Activated CD4-positive, CD25-positive, alpha-beta regulatory T cell treated with anti-CD3 and anti-CD28 coated beads, Interleukin-2, amount 50 U/mL, for 24 hours (primary cell): Measurements from ENCODE around the gene SFT2D1.

Experiments
- ATAC-seq, 2 donors: fragments of 150-1000 bp; cut with Tn5 transposase; one replicate each; pipeline ENCODE4 v1.10.0; 2021; ENCODE audit warnings: mild to moderate bottlenecking in 1 of 2, moderate library complexity in 1 of 2

The SFT2D1 gene

DNA sequence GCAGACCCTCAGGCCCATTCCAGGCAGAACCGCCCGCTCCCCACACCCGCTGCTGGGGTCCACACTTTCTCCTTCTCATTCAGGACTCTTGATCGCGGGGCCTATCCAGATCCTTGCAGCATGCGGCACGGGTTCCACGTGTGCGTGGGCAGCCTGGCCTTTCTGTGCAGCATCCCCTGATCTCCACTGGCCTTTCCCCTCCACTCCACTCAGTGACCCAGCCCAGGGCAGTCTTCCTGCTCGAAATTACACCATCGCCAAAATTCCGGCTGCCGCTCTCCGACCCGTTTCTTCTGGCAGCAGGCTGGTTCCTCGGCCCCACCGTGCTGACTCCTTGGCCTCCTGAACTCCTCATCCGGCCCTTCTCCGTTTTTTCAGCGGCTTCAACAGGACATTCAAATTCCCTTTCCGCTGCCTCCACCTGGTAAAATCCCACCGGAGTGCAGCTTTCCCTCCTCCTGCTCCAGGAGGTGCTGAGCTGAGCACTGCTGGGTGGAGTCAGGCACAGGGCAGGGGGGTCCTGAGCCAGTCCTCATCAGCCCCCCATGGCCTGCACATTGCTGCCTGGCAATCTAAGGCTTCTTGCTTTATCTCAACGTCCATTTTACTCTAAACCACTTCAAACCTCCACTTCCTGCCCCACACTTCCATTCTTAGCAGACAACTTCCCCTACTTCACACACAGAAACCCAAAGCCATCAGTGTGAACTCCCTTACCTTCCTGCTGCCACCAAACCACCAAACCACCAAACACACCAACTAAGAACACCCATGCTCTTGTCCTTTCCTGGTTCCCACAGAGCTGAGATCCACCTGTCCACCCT, 9.0 kb downstream of the SFT2D1 start:
- peak; percentile 29 to 44 for ATAC-seq

DNA sequence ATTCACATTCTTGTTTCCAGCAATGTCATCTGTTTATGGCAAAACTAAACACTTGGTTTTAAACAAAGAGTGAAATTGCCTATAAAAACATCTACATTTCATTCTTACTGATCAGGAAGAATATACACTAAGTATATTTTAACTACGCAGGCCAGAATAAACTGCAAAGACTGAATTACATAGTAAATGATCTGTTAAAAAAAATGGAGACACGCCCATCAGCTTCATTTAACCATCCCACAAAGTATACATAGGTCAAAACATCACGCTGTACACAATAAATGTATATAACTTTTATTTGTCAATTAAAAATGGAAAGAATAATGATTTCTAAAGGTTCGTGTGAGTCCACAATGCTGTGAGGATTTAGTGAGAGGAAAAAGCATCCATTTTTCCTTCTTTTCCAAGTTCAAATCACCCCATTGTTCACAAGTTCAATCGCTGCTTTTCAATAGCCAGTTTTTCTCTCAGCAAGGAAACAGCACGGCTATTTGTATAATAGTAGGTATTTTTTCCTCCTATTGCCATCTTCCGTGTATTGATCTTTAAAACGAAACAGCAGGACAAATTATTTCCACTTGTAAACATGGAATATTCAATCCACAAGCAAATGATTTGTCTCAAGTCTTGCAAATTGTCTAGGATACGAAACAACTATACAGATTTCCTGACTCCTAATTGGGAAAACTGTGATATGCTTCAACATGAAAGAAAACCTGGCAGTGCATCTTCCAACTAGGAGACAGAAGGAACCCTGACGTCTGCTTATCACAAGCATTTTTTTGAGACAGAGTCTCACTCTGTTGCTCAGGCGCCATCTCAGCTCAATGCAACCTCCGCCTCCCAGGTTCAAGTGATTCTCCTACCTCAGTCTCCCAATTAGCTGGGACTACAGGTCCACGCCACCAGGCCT, 10.6 kb downstream of the SFT2D1 start:
- ATAC-seq = no peak

DNA sequence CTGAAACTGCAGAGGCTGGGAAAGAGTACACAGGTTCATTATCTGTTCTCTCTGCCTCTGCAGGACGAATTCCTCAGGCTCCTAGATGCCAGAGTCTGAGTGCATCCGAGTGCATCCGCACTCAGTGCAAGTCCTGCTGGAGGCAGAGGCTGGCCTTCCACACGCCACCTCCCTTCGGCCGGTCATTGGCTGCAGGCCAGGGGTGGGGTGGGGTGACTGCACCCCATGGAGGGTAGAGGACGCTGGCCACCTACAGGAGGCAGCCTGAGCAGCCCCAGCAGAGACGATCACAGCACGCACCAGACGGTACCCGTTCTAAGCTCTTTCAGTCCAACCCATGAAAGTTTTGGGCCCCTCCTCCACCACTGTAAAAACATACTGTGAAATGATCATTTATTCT, 11.7 kb downstream of the SFT2D1 start:
- no peak for ATAC-seq

DNA sequence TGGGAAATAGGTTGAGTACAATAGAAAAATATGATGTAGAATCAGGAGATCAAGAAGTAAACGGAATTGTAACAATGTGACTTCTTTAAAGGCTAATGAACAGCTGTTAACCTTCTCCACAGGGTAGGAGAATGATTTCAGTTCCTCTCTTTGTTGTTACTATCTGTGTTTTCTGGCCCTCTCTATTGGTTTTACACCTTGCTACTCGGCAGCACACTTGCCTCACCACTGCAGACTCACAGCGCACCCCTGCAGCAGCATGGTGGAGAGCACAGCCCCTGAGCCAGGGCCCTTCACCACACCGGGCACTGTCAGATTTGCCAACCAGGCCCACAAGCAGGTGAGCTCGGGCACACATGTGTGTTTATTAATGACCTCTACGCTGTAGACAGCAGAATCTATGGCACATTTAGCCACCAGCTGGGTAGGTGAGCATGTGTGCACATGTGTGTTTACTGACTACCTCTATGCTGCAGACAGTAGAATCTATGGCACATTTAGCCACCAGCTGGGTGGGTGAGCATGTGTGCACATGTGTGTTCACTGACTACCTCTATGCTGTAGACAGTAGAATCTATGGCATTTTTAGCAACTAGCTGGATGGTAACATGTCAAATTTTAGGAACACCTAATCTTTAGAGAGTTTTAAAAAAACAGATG, 16.8 kb downstream of the SFT2D1 start:
- no peak for ATAC-seq

DNA sequence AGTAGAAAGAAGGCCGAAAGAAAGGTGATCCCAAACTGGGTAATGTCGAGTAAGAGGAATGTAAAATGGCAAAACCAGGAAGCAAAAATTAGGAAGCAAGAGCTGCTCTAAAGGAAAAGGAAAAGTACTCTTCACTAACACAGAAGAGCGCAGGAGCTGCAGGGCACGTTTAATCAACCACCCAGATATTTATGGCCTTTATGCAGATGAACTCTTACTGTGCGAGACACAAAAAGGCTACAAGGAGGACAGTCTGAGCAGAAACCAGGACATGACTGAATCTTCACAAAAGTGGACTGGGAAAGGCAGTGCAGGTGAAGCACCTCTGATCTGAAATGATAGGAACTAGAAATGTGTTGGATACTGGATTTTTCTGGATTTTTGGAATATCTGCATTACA, 18.9 kb downstream of the SFT2D1 start:
- ATAC-seq = no peak

DNA sequence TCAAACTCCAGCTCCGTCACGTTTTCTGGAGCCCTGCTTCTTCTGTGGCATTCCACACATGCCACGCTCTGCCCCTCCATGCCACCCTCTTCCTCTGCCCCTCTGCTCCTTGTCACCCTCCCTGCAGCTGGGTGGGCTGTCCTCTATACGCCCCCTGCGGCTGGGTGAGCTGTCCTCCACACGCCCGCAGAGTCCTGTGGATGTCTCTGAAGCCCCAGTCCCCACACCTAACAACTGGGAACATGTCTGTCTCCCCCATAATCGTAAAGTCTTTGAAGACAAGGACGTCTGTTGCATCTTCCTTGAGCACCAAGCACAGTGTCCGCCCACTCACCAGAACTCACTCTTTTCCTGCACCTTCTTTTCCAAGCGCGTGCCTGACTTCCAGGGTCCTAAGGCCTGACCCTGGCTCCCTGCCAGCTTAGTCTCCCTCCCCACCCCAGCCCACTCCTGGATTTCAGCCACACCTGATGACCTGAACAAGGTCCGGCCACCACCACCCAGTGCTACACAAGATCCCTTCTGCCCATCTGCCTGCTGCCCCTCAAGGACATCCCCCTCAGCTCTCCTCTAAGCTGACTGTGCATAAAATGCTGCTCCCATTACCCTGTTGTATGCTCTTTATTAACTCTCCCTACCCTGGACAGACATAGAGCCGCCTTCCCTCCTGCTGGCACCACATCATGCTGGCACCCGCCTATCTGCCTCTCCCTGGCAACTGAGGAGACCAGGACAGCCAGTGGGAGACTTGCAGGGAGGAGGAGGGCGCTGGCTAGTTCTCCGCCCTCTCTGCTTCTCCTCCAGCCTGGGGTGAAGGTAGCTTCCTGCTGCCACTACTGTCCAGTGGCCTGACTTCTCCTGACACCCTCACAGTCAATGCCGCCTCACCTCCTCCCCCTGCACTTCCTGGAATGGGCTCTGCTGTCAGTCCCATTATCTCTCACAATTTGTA, 23.4 kb downstream of the SFT2D1 start:
- ATAC-seq = no peak

DNA sequence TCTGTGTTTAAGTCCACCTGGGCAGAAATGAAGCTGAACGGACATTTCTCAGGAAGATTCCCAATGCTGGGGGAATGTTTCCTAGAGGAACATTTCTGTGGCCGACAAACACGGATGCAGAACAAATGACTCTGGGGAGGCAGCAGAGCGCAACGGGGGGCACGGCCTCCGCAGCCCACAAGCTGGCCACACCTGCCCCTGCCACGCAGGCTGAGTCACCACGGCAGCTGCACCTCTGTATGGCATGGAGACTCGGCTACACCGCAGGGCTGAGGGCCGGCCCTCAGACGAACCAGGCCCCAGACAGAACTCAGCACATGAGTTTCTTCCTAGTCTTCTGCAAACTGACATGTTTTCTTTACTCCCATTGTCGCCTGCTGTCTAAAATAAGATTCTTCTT, 24.1 kb downstream of the SFT2D1 start:
- ATAC-seq = no peak

DNA sequence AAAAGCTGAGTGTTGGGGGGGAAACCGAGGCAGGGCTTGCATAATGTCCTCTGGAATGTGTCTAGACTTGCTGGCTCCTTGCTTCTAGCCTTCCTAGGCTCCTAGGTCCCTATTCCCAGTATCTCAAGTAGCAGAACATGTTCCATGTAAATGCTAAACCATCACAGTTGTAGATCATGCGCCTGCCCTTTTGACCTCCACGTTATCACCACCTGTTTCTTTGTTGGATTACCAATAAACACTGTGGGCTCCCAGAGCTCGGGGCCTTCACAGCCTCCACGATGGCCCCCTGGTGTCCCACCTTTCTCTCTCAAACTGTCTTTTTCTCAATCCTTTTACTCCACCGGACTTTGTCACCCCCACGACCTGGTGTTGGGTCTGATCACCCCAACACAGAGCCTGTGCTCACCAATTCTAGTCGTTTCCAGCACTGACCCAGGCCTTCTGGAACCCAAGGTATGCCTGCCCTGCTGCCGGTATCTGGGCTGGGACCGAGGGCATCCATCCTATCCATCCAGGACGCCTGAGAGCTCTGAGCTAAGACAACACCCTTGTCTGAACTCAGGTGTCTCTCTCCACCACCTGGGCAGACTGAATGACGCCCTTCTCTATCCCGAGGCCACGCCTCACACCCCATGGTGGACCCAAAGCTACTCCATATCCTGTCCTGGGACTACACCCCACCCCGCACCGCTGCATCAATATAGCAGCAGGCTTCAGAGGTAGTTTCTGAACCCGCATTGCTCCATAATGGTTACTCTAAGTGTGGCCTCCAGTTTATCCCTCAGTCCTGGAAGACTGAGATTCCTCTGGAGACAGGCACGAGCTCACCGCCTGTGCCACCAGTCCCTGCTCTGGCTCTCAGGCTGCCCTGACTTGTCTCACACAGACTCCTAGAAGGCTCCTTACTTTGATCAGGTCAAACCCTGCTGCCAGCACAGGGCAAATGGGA, 24.8 kb downstream of the SFT2D1 start:
- no peak for ATAC-seq

DNA sequence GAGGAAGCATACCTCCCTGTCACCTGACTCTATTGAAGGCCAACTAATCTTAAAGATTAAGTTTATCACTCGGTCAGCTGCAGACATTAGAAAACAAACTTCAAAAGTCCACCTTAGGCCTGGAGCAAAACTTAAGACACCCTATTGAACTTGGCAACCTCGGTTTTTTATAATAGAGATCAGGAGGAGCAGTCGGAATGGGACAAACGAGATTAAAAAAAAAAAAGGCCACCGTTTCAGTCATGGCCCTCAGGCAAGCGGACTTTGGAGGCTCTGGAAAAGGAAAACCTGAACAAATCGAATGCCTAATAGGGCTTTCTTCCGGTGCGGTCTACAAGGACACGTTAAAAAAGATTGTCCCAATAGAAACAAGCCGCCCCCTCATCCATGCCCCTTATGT, 26.9 kb downstream of the SFT2D1 start:
- ATAC-seq = no peak

DNA sequence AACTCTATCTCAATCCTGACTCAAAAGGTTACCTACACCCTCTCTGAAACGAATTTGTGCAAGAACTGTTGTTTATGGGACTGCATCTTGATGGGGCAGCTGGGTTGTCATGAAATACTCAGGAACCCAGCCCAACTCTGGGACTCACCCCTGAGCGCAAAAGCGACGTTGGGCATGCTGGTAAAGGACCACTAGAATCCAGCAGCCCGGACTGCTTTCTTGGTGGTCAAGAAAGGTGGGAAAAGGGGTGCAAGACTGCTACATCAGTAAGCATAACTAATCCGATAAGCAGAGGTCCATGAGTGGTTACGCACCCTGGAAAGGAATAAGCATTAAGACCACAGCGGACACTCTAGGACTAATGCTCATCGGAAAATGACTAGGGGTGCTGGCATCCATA, 27.9 kb downstream of the SFT2D1 start:
- no peak for ATAC-seq

DNA sequence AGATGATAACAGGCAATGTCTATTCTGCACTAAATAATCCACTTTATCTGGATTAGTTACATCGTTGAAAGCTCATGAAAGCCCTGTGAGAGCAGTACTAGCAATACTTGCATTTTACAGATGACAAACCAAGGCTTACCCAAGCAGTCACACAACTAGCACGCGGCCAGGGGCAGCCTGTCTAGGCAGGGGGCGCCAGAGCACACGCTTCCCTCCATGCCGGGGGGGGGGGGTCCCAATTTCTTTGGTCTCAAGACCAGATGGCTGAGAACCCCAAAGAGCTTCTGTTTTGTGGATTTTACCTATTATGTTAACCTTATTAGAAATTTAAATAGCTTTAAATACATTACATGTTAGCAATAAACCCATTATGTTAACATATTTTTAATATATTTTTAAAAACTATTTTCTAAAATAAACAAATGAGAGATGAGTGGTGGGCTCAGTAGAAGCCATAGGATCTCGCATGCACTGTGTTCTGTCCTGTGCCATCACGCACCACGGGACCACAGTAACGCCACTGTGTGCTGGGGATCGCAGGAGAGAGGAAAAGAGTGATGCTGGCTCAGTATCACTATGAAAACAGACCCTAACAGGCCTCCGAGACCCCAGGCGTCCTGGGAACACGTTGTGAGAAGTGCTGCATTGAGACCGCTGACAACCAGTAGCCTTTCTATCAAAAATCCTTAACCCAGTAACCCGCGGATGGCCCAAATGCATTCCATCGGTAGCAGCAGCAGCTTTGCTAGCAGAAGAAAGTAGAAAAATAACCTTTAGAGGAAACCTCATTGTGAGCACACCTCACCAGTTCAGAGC, 28.9 kb downstream of the SFT2D1 start:
- ATAC-seq = peak in 1 of 2 donors; percentile 87

DNA sequence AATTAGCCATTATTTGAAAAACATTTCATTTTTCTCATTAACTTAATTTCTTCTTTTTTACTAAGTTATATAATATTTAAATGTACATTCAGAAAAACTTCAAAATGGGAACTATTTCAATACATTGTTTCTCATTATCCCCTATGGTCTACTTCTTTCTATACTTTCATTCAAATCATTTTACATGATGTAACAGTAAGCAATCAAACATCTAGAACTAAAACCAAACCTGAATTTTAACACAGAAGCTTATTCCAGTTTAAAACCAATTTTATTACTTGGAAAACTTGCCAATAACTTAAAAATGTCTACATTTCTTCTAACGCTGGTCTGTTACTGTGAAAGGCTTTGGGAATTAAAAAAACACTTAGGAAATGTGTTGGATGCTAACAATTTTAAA, 29.5 kb downstream of the SFT2D1 start:
- ATAC-seq = no peak

DNA sequence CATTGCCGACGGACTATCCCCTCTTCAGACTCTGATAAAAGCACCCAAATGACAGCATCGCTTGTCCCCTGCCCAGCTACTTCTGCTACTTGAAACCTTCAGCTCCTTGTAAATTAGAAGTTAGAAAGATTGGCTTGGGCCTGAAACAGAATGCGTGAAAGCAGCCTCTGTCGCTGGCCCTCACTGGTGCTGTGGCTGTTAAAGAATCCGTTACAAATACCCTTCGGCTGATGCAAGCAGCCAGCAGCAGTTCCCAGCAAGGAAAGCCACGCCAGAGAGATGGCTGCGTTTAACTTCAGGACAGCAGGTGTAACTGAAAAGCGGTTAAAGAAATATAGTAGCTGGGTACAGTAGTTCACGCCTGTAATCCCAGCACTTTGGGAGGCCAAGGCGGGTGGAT, 31.7 kb downstream of the SFT2D1 start:
- no peak for ATAC-seq

DNA sequence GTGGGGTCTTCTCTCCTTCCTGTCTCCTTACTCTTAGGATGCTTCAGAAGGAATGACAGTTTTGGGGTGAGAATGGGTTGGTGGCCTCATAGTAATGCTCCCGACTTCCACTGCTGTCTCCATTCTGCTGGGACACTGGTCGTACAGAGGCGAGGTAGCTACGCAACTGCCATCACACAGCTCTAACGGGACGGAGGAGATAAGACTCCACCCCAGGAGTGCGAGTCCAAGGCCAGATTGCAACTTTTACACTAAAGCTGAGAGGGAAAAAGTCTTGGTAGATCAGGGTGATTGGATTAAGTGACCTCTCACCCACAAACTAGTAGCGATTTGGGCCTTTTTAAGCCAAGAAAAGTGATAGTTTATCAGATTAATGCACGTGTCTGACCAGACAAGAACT, 32.4 kb downstream of the SFT2D1 start:
- ATAC-seq = no peak

DNA sequence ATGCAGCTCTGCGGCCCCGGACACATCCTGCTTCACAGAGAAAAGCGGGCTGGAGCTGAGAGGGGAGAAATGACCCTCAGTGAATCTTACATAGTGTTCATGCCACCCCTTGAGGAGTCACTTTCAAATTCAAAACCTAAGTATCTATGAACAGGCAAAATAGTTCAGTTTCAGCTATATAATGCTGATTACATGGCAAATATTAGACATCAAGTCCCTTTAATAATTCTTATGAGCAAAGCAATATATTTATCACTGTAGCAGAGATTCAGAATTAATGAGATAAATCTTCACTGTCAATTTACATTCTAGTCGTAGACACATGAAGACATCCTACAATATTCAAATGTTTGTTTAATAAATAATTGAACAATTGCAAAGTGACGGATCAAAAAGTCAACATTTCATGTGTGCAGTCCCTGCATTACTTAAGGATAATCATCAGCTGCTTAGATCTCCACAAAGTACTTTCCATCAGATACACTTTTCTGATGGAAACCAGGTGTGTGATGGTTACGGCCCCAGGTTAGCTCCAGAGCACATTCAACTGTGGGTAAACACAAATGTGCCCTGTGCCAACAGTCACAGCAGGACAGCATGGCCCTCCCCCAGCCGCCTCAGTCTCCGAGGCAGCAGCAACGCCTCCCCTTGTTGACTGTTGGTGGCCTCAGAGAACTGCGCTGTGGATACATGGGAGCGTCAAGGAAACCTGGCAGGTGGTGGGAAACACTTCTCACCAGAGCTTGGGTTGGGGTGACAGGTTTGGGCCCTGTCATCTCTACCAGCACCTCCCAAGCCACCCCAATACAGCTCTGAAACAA, 33.4 kb downstream of the SFT2D1 start:
- ATAC-seq = no peak

DNA sequence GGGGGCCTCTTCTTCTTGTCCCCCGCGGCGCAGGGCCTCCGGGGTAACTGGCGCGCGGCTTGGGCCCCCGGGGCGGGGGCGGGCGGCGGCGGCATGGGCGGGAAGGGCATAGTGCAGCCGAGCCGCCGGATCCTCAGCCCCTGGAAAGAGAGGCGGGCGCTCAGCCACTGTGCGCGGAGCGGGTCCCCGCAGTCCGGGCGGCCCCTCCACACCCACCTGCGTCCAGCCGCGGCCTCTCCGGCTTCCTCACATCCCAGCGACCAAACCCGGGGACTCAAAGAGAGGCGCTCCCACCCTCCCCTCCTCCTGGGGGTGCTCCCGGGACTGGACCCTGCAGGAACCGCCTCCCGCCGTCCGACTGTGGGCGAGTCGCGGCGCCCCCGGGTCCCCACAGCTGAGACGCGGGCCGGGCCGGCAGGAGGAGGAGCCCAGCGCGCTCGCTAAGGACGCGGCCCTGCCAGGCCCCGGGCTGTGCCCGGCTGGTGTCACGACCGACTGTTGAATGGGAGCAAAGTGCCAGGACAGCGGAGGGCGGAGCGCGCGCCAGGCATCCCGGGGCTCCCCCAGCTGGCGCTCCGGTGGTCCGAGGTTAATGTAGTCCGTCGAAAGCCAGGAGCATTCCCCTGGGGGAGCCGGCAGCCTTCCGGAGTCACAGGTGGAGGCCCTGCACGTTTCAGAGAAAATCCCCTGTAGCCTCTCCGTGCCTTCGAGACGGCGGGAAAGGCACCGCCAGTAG, 34.1 kb downstream of the SFT2D1 start, which contains the start of gene PRR18:
TSS of gene PRR18 (minus strand) at position 360 of the 736 bp plus-strand sequence. CDS start at position 110, 250 bp downstream.
- peak in 1 of 2 donors; percentile 23 for ATAC-seq

DNA sequence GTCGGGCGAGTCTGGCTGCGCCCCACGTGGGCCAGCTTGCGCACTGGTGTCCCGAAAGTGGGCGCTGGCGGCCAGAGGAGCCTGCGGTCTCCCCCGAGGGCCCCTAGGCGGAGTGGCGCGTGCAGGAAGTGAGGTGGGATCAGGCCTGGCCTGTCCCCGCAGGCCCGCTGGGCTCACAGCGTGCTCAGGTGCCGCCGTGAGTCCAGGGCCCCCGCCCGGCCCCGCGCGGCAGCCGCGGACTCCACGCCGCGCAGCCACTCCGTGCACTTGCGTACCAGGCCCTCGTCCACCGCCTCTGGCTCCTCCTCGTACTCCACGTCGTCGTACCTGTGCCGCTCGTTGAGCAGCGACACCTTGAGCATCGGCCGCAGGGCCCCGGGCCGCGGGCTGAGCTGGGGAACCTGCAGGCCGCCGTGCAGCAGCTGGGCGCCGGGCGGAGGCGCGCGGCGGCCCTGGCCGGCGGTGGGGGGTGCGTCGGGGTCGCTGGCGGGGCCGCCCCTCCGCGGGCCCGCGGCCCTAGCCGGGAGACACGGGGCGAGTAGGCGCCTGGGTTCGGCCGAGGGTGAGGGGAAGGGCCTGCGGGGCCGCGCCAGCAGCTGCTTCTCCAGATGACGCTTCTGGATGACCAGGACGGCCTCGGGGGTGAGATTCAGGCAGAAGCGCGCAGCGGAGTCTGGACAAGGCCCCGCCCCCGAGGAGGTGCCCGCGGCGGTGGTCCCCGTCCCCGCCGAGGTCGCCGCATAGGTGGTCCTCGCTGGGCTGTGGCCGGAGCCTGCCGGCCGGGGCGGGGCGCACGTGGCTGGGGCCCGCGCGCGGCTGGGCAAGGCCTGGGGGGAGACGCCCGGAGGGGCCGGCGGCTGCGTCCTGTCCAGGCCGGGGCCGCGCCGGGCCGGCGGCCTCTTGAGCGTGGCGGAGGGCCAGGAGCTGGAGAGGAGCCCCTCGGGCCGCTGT, 35.0 kb downstream of the SFT2D1 start:
- peak; percentile 52 to 63 for ATAC-seq
